Measurements from ENCODE around the gene ECT2. TPM values are rescaled to one million over a fixed set of nuclear protein-coding genes. Genes with fewer than 3 reads are reported as not detected.

Gene ECT2
- total RNA-seq, 1 experiment from 2014 or later: 77.4 TPM

DNA sequence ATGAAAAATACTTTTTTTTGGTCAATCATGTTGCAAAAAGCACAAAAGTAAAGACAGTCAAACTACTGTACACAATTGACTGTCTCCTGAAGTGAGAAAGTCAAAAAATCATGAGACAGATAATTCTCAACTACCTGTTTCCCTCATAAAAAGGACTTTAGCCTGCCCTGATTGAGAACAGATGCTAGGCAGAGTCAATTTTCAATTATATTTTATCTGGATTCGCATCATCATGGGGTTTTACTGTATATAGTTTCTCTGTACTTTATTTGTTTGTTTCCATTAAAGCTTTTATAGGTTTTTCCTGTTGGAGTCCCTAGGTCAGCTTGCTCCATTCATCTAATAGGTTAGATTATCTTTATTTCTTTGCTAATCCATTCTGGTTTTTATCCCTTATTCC lies 53.8 kb downstream of the ECT2 start:
- no peak for DNase-seq
- ChIA-PET POLR2A (ENCODE audit: unreplicated experiment) (no interaction called here), CTCF (no interaction called here)
- H3K36me3 ChIP-seq (ENCODE audit: low read depth, low read length): peaks cover 78% of the 10 kb centered on the region
- no peaks in the 10 kb centered on the region for H3K27me3 ChIP-seq (ENCODE audit: low read length)
- no peaks in the 10 kb centered on the region for H3K9me2 ChIP-seq (replicated peaks; ENCODE audit: low read length)
- no TSS peak for BruUV-seq (replicated peaks)
- no peaks in the 10 kb centered on the region for H4K20me1 ChIP-seq (ENCODE audit: low read length)
- H3K4me2 ChIP-seq (ENCODE audit: low read length): no peak overlapping the region
- no peak overlapping the region for H3K27ac ChIP-seq (ENCODE audit: low read length)
- H3K9me3 ChIP-seq (ENCODE audit: low read length): no peaks in the 10 kb centered on the region
- H3K79me2 ChIP-seq (ENCODE audit: low read length): no peaks in the 10 kb centered on the region
- TF ChIP-seq, protein P1, sequence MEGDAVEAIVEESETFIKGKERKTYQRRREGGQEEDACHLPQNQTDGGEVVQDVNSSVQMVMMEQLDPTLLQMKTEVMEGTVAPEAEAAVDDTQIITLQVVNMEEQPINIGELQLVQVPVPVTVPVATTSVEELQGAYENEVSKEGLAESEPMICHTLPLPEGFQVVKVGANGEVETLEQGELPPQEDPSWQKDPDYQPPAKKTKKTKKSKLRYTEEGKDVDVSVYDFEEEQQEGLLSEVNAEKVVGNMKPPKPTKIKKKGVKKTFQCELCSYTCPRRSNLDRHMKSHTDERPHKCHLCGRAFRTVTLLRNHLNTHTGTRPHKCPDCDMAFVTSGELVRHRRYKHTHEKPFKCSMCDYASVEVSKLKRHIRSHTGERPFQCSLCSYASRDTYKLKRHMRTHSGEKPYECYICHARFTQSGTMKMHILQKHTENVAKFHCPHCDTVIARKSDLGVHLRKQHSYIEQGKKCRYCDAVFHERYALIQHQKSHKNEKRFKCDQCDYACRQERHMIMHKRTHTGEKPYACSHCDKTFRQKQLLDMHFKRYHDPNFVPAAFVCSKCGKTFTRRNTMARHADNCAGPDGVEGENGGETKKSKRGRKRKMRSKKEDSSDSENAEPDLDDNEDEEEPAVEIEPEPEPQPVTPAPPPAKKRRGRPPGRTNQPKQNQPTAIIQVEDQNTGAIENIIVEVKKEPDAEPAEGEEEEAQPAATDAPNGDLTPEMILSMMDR (conservative IDR thresholded peaks at IDR 0.05; ENCODE audit: low read depth, low read length): no peak
- TF ChIP-seq EZH2phosphoT487 (IDR thresholded peaks at IDR 0.05; ENCODE audit: borderline replicate concordance, low read length) (no peak), EZH2 (IDR thresholded peaks at IDR 0.05; ENCODE audit: low read length, unreplicated experiment) (no peak)
- no peak overlapping the region for H3K9ac ChIP-seq (ENCODE audit: low read length)
- H3K4me1 ChIP-seq (ENCODE audit: insufficient read depth, low read length): no peaks in the 10 kb centered on the region
- intact Hi-C loops (cut with micrococcal nuclease): no loop called here
- no peak overlapping the region for H3K4me3 ChIP-seq (ENCODE audit: low read length)
- peaks cover 5% of the 10 kb centered on the region for H3F3A ChIP-seq (ENCODE audit: low read length, unreplicated experiment)
- H2AFZ ChIP-seq (ENCODE audit: low read length): no peak overlapping the region
- ATAC-seq: no peak

DNA sequence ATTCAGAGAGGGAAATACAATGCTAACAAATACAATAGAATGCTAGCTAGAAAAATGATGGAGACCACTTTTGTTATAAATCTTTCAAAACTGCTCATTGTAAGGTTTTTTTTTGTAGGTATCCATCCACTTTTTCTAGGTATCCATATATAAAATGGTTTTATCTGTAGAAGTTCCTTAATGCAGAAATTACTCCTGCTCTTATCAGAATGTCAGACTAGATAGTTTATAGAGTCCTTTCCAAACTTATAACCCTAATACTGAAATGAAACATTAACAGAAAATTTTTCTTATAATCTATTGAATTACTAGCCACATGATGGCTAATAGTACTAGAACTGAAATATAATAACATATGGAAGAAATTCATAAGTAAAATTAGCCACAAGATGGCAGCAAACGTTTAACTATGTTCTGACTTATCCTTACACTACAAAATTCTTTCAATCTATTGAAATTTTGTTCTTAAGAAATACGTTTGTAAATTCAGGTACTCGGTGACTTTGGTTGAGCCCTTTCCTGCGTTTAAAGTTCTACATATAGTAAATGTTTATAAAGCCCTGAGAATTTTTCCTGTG lies 58.5 kb downstream of the ECT2 start:
- H2AFZ ChIP-seq (ENCODE audit: low read length): no peak overlapping the region
- ChIA-PET POLR2A (ENCODE audit: unreplicated experiment) (no interaction called here), CTCF (no interaction called here)
- BruUV-seq (replicated peaks): no TSS peak
- H3K4me1 ChIP-seq (ENCODE audit: insufficient read depth, low read length): no peaks in the 10 kb centered on the region
- H4K20me1 ChIP-seq (ENCODE audit: low read length): no peaks in the 10 kb centered on the region
- intact Hi-C loops (cut with micrococcal nuclease): loop anchor here (1.0 kb wide), 1 partner anchor 236 kb away; no protein-coding TSS in a partner anchor
- H3K27me3 ChIP-seq (ENCODE audit: low read length): no peaks in the 10 kb centered on the region
- H3K9me3 ChIP-seq (ENCODE audit: low read length): no peaks in the 10 kb centered on the region
- ATAC-seq (peak; percentile 39; the same call in 1 of the 2 replicates), DNase-seq (peak; percentile 60)
- H3K36me3 ChIP-seq (ENCODE audit: low read depth, low read length): peaks cover 69% of the 10 kb centered on the region
- H3F3A ChIP-seq (ENCODE audit: low read length, unreplicated experiment): peaks cover 5% of the 10 kb centered on the region
- H3K4me3 ChIP-seq (ENCODE audit: low read length): no peak overlapping the region
- H3K9ac ChIP-seq (ENCODE audit: low read length): no peak overlapping the region
- no peaks in the 10 kb centered on the region for H3K9me2 ChIP-seq (replicated peaks; ENCODE audit: low read length)
- H3K79me2 ChIP-seq (ENCODE audit: low read length): no peaks in the 10 kb centered on the region
- TF ChIP-seq EZH2phosphoT487 (IDR thresholded peaks at IDR 0.05; ENCODE audit: borderline replicate concordance, low read length): no peak
- TF ChIP-seq, protein P1 (conservative IDR thresholded peaks at IDR 0.05; ENCODE audit: low read depth, low read length): peak; percentile 66
- no peak overlapping the region for H3K4me2 ChIP-seq (ENCODE audit: low read length)
- no peak overlapping the region for H3K27ac ChIP-seq (ENCODE audit: low read length)

DNA sequence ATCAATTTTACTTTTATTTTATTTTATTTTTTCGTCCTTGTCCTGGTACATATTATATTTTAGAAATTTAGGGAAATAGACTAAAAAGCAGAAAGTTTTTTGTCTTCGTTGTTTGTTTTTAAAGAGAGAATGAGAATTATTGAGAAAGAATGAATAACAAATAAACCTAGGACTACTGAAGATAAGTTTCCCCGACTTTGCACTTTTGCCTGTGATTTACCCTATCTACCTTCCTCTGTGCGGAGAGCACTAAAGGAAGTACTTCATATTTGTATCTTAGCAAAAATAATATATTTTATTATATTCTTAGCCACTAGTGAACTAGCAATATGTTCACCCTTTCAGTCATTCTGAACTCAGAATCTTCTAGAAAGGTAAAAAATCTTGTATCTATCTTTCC lies 60.6 kb downstream of the ECT2 start:
- DNase-seq: no peak
- no peak for TF ChIP-seq EZH2phosphoT487 (IDR thresholded peaks at IDR 0.05; ENCODE audit: borderline replicate concordance, low read length)
- TF ChIP-seq, protein P1 (conservative IDR thresholded peaks at IDR 0.05; ENCODE audit: low read depth, low read length): no peak
- TF ChIP-seq EZH2 (IDR thresholded peaks at IDR 0.05; ENCODE audit: low read length, unreplicated experiment): no peak
- Histone ChIP-seq H3K27me3 (ENCODE audit: low read length) (no peaks in the 10 kb centered on the region), H3K27ac (ENCODE audit: low read length) (no peak overlapping the region), H3K4me2 (ENCODE audit: low read length) (no peak overlapping the region), H3F3A (ENCODE audit: low read length, unreplicated experiment) (peaks cover 5% of the 10 kb centered on the region), H2AFZ (ENCODE audit: low read length) (no peak overlapping the region), H3K4me3 (ENCODE audit: low read length) (no peak overlapping the region), H4K20me1 (ENCODE audit: low read length) (0 out of 2 replicates have a peak, but pooled peaks cover 5% of the 10 kb centered on the region), H3K4me1 (ENCODE audit: insufficient read depth, low read length) (no peaks in the 10 kb centered on the region), H3K36me3 (ENCODE audit: low read depth, low read length) (peaks cover 73% of the 10 kb centered on the region), H3K9ac (ENCODE audit: low read length) (no peak overlapping the region), H3K9me2 (replicated peaks; ENCODE audit: low read length) (no peaks in the 10 kb centered on the region), H3K79me2 (ENCODE audit: low read length) (no peaks in the 10 kb centered on the region), H3K9me3 (ENCODE audit: low read length) (no peaks in the 10 kb centered on the region)
- ChIA-PET POLR2A (ENCODE audit: unreplicated experiment) (interaction anchor here (0.6 kb wide), 1 partner anchor 61 kb away, joined by 10 read pairs; the partner anchor contains the start of gene ECT2), CTCF (no interaction called here)
- intact Hi-C loops (cut with micrococcal nuclease): no loop called here
- no TSS peak for BruUV-seq (replicated peaks)
- ATAC-seq: peak; percentile 23; the same call in 1 of the 2 replicates

Measured in PC-3 (cell line).